Right lung (tissue), 5 donors: ENCODE measurements around the gene RHBDD2. TPM values are rescaled to one million over a fixed set of nuclear protein-coding genes. Genes with fewer than 3 reads are reported as not detected.
"Not testable (repeated sequence)": the region's sequence is repeated elsewhere in the genome, so short reads cannot be mapped to it uniquely, and the experiment has no call there.

ENCODE experiments used
- DNase-seq, 2 donors: peaks; one replicate each; pipeline ENCODE4 v3.0.0-alpha.2; 2013
- polyA plus RNA-seq, 5 donors: library from polyadenylated mRNA; unstranded; fragments of 120-200 nt; gene quantifications; one replicate each; pipeline versions ENCODE4 v1.2.1 to v1.2.3, GENCODE V29; 2013; ENCODE audit warnings: inconsistent platforms in 1 of 5, low replicate concordance in 1 of 5; ENCODE audit not compliant: insufficient read length in 5 of 5, insufficient read depth in 1 of 5

Gene RHBDD2
- polyA plus RNA-seq, 5 donors = 36.6 to 65.7 (median 45.4) TPM

DNA sequence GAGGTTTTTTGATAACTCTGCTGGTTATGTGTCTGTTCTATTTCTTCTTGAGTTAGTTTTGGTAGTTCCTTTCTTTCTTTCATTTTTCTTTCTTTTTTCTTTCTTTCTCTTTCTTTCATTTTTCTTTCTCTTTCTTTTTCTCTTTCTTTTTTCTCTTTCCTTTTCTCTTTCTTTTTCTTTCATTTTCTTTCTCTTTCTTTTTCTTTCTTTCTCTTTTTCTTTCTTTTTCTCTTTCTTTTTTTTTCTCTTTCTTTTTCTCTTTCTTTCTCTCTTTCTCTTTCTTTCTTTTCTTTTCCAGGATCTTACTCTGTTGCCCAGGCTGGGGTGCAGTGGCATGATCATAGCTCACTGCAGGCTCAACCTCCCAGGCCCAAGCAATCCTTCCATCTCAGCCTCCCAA, 20.4 kb upstream of the RHBDD2 start:
- DNase-seq = no peak

- peak; percentile 41 to 55 for DNase-seq
Observed at GRCh38 chr7:75861636-75862035, 17.2 kb upstream of the RHBDD2 start.

DNA sequence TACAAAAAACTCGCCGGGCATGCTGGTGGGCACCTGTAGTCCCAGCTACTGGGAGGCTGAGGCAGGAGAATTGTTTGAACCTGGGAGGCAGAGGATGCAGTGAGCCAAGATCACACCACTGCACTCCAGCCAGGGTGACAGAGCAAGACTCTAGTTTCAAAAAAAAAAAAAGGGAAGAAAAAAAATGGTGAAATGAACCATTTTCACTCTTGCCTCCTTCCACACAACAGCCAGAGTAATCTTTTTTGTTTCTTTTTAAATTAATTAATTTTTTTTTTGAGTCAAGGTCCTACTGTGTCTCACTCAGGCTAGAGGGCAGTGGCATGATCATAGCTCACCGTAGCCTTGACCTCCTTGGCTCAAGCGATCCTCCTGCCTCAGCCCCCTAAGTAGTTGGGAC, 14.6 kb upstream of the RHBDD2 start:
- DNase-seq = not testable (repeated sequence)

DNA sequence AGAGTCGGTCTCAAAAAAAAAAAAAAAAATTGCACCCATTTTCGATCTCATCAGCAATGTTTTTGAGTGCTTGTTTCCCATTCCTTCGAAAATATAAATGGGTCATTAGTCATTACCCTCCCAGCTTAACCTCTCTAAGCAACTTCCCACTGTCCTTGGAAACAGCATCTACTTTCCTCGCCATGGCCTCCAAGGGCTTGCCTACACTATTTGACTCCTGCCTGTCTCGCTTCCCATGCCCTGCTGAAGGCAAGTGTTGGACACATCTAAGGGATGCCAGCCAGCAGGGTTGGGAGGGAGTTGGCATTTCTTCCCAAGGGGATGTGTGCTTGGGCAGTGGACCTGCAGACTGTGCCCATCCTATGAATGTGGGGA, 12.7 kb upstream of the RHBDD2 start:
- DNase-seq = no peak

- DNase-seq = peak in 1 of 2 donors; percentile 51
Observed at GRCh38 chr7:75866489-75867389, 12.1 kb upstream of the RHBDD2 start.

DNA sequence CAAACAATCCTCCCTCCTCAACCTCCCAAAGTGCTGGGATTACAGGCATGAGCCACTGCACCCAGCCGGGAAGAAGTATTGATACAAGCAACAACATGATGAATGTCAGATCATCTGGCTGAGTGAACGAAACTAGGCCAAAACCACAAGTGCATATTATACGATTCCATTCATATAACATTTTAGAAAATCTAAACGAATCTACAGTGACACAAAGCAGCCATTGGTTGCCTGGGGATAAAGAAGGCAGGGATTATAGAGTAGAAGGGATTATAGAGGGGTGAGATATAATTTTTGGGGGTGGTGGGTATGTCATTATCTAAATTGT, 11.5 kb upstream of the RHBDD2 start:
- DNase-seq = no peak

- DNase-seq = no peak
Observed at GRCh38 chr7:75868153-75868552, 10.7 kb upstream of the RHBDD2 start.

- DNase-seq = no peak
Observed at GRCh38 chr7:75869776-75870379, 9.0 kb upstream of the RHBDD2 start.

- DNase-seq = no peak
Observed at GRCh38 chr7:75870557-75871161, 8.2 kb upstream of the RHBDD2 start.

GRCh38 chr7:75872073-75872782, 6.6 kb upstream of the RHBDD2 start:
- DNase-seq = no peak

DNA sequence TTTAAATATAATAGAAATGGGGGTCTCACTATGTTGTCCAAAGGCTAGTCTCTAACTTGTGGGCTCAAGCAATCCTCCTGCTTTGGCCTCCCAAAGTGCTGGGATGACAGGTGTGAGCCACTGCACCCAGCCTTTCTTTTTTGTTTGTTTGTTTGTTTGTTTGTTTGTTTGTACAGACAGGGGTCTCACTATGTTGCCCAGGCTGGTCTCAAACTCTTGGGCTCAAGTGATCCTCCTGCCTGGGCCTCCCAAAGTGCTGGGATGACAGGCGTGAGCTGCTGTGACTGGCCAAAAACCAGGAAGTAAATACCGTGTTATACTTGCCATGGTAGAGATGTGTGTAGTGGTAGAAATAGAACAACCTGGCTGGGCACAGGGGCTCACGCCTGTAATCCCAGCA, 4.7 kb upstream of the RHBDD2 start:
- not testable (repeated sequence) for DNase-seq

DNA sequence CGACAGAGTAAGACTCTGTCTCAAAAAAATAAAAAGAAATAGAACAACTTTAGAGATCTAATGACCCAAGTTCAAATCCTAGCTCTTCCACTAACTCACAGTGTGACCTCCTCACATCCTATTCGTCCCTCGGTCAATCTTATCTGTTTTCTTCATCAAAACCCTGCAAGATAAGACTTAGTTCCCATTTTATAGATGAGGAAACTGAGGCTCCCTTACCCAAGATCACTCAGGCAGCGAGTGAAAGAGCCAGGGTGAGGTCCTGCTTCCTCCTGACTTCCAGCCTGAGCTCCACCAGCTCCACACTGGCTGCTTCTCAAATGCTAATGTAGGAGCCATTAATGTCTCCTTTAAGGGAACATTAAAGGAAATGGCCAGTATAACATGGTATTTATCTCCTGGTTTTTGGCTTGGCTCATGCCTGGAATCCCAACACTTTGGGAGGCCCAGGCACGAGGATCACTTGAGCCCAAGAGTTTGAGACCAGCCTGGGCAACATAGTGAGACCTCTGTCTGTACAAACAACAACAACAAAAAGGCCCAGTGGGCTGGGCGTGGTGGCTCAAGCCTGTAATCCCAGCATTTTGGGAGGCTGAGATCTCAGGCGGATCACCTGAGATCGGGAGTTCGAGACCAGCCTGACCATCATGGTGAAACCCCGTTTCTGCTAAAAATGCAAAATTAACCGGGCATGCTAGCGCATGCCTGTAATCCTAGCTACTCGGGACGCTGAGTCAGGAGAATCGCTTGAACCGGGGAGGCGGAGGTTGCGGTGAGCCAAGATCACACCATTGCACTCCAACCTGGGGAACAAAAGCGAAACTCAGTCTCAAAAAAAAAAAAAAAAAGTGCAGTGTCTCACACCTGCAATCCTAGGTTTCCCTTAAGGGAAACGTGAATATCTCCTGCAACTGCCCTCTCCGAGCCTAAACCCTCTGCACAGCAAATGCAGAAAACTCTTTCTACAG, 3.4 kb upstream of the RHBDD2 start:
- no peak for DNase-seq

DNA sequence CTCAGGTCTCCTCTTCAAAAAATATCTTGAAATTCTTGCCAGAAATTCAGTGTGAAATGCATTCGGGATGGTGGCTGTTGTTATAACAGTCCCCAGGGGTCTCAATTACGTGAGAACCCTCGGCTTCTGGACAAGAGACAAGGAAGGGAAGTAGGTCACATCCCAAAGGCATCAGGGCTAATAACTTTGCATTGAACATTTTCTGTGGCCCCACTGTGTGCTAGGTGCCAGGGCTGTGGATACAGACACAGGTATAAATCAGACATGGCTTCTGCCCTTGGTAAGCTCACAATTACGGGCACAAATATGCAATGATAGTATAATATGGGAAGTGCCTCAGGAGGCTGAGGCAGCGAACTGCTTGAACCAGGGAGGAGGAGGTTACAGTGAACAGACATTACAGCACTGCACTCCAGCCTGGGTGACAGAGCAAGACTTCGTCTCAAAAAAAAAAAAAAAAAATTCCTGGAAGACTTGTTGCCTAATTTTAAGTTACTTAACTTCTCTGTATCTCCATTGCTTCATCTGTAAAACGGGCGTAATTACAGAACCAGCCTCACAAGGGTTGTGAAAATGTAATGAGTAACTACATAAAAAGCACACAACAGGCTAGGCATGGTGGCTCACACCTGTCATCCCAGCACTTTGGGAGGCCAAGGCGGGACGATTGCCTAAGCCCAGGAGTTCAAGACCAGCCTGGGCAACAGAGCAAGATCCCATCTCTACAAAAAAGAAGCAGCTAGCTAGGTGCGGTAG, 2.5 kb upstream of the RHBDD2 start:
- DNase-seq = no peak

DNA sequence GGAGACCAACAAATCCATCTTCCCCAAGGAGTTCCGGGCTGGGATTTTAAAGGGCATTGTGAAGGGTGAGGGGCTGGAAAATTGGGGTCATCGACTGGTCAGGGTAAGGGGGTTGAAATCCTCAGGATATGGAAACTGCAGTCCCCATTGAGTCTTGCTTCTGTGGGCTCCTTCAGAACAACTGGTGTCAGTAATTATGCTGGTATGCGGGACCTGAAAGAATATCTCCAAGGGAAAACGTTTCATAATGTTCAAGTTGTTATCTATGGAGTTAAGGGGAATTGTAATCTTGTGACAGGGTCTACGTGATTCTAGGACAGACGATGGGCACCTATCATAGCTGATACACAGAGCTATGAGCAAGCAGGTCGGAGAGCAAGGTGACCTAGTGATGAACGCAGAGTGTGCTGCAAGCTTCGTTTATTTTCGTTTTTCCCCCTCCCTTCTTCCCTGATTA, 494 bp upstream of the RHBDD2 start:
- DNase-seq = no peak

GRCh38 chr7:75879771-75880184, 944 bp downstream of the RHBDD2 start:
- no peak for DNase-seq

DNA sequence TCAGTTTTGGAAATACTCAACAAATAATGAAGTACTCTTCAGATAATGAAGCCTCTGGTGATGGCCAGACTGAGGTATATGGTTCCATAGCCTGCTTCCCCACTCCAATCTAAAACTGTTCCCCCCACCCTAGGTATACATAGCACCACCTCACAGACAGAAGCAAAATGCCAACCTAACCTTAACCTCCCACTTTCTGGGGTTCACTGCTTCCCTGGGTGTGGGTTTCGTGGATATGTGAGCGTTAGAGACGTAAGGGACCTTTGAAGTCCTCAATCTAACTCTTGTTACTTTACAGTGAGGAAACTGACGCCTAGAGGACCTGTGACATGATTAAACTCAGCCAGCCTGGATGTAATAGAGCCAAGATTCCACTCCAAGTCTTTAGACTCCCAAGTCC, 1.4 kb downstream of the RHBDD2 start:
- DNase-seq = no peak

DNA sequence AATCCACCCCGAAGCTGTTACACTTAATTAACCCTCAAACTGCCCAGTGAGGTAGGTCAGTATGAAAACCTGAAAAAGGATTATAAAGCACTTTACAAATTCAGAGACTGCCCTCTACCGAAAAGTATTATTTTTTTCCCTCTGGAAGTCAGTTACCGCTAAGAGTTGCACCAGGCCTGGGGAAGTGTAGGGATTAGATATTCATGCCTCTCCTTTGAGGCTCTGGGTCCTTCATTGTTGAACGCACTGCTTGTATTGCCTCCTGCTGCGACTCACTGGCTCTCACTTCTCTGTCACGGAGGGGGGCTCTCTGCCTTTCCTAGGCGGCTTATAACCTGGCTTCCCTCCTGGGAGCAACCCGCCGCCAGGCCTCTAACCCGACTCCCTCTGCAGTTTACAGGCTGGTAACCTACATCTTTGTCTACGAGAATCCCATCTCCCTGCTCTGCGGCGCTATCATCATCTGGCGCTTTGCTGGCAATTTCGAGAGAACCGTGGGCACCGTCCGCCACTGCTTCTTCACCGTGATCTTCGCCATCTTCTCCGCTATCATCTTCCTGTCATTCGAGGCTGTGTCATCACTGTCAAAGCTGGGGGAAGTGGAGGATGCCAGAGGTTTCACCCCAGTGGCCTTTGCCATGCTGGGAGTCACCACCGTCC, 2.7 kb downstream of the RHBDD2 start:
- DNase-seq = no peak

- DNase-seq = not testable (repeated sequence)
Observed at GRCh38 chr7:75883265-75883824, 4.5 kb downstream of the RHBDD2 start.

DNA sequence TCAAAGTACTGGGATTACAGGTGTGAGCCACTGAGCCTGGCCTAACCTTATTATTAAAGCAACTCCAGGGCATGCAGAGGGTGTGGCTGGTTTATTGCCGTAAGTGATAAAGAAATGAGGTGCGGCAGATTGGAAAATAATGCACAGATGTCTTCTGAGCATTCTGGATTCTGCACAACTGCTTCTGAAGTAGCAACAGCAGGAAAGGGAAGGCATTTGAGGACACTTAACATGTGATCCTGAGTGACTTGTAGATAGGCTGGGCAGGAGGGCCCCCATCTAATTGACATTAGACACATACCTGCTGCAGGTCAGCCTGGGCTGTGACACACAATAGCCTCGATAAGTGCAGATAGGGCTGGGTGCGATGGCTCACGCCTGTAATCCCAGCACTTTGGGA, 5.6 kb downstream of the RHBDD2 start:
- DNase-seq = no peak
